ENCODE results near the gene RGL1.

The RGL1 gene

GRCh38 chr1:183824291-183824690, 19.4 kb downstream of the RGL1 start:
- DNase-seq, result no peak

GRCh38 chr1:183827801-183828200, 22.9 kb downstream of the RGL1 start:
- DNase-seq, result no peak

GRCh38 chr1:183830389-183830788, 25.5 kb downstream of the RGL1 start:
- no peak for DNase-seq

- DNase-seq, result no peak
Observed at GRCh38 chr1:183831311-183831710, 26.4 kb downstream of the RGL1 start.

GRCh38 chr1:183832459-183832858, 27.5 kb downstream of the RGL1 start:
- no peak for DNase-seq

- DNase-seq, result no peak
Observed at GRCh38 chr1:183834568-183834967, 29.6 kb downstream of the RGL1 start.

- no peak for DNase-seq
Observed at GRCh38 chr1:183836598-183836997, 31.7 kb downstream of the RGL1 start.

GRCh38 chr1:183837062-183837461, 32.1 kb downstream of the RGL1 start:
- DNase-seq, result no peak

GRCh38 chr1:183838221-183838620, 33.3 kb downstream of the RGL1 start:
- no peak for DNase-seq

- no peak for DNase-seq
Observed at GRCh38 chr1:183840140-183840539, 35.2 kb downstream of the RGL1 start.

GRCh38 chr1:183841550-183841949, 36.6 kb downstream of the RGL1 start:
- no peak for DNase-seq

- DNase-seq, result no peak
Observed at GRCh38 chr1:183841950-183842794, 37.3 kb downstream of the RGL1 start.

GRCh38 chr1:183842795-183843144, 37.9 kb downstream of the RGL1 start:
- no peak for DNase-seq

- no peak for DNase-seq
Observed at GRCh38 chr1:183844806-183845205, 39.9 kb downstream of the RGL1 start.

GRCh38 chr1:183845681-183846080, 40.8 kb downstream of the RGL1 start:
- DNase-seq, result no peak

GRCh38 chr1:183847641-183848040, 42.7 kb downstream of the RGL1 start:
- no peak for DNase-seq

- DNase-seq, result no peak
Observed at GRCh38 chr1:183850852-183851251, 45.9 kb downstream of the RGL1 start.

GRCh38 chr1:183859119-183859518, 54.2 kb downstream of the RGL1 start:
- DNase-seq, result no peak

GRCh38 chr1:183859831-183860230, 54.9 kb downstream of the RGL1 start:
- DNase-seq, result no peak

- DNase-seq, result no peak
Observed at GRCh38 chr1:183862967-183863366, 58.0 kb downstream of the RGL1 start.

GRCh38 chr1:183863852-183864251, 58.9 kb downstream of the RGL1 start:
- no peak for DNase-seq

GRCh38 chr1:183864611-183865010, 59.7 kb downstream of the RGL1 start:
- no peak for DNase-seq

GRCh38 chr1:183869230-183869629, 64.3 kb downstream of the RGL1 start:
- DNase-seq, result no peak

GRCh38 chr1:183869664-183870063, 64.7 kb downstream of the RGL1 start:
- no peak for DNase-seq

All from right forelimb (tissue), 1 donor.